Activated naive CD8-positive, alpha-beta T cell (primary cell): Measurements from ENCODE around the gene GPHN.

Source experiments
- H3K27ac Mint-ChIP-seq: one replicate; pipeline ENCODE4 v1.8.0; 2021; ENCODE audit warnings: mixed read lengths
- H3K27me3 Mint-ChIP-seq: one replicate; pipeline ENCODE4 v1.8.0; 2021; ENCODE audit warnings: mixed read lengths
- H3K36me3 Mint-ChIP-seq: one replicate; pipeline ENCODE4 v1.8.0; 2021; ENCODE audit warnings: mixed read lengths
- H3K4me1 Mint-ChIP-seq: one replicate; pipeline ENCODE4 v1.8.0; 2021; ENCODE audit warnings: low read depth, mixed read lengths
- H3K4me3 Mint-ChIP-seq: one replicate; pipeline ENCODE4 v1.8.0; 2021; ENCODE audit warnings: mild to moderate bottlenecking, mixed read lengths
- H3K9me3 Mint-ChIP-seq: one replicate; pipeline ENCODE4 v1.8.0; 2021; ENCODE audit warnings: low read depth, mixed read lengths

The GPHN gene

DNA sequence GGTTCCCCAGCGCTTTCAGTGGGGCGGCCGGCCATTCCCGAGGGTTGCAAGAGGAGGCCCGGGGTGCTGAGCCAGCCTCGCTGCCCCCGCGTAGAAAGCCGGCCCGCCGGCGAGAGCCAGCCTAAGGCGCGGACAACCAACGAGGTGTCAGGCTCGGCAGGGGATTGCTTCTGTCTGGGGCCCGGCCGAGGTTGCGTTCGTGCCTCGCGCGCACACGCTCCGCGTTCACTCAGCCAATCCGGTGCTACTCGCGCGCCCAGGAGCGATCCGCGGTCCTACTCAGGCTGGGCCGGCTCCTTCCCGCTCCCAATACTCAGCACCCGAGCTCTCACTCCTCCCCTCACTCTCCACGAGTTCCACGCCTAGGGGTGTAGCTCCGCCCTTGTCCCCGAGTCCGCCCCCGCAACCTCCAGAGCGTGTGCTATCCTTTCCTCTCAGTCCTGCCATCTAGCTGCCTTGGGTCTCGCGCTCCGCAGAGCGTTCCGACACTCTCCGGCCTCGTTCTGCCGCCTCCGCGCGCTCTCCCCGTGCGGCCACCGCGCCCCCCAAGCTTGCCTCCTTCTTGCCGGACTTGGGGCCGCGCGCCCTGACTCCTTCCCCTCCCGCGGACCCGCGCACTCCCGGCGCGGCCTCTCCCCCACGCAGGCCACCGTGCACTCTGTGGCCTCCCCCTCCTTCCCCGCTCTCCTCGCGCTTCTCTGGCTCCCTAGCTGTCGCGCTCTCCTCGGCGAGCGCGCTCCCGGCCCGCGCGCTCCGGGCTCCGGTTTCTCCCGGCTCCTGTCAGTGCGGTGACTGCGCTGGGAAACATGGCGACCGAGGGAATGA lies at the start of gene GPHN:
Gene GPHN, plus strand, starts transcription at position 426 of the 825 bp plus-strand sequence.
- Mint-ChIP-seq H3K4me3 (peak within 1 kb of the TSS; percentile 95), H3K9me3 (no peaks in the 10 kb centered on the region), H3K27me3 (peaks cover 1% of the 10 kb centered on the region), H3K4me1 (peaks cover 39% of the 10 kb centered on the region), H3K27ac (peak within 1 kb of the TSS; percentile 93), H3K36me3 (peaks cover 1% of the 10 kb centered on the region)

DNA sequence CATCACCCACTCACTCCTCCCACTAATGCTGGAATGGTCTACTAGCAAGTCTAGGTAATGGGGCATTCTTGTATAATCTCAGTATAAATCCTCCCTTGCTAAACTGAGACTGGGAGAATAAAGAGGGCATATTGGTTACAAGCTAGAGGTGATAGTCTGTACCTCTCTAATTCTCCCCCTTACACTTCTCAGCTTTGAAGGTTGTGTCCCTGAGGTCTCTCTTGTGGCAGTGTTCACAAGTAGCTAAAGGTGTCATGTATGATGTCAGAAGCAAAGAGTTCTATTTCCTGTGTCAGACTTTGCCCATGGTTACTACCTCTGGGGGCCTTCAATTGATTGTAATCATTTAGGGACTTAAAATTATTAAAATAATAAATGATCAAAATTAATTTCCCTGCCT lies 48.3 kb upstream of the GPHN start:
- no peak overlapping the region for H3K27ac Mint-ChIP-seq
- H3K4me3 Mint-ChIP-seq: no peak overlapping the region
- H3K4me1 Mint-ChIP-seq: no peaks in the 10 kb centered on the region
- peaks cover 18% of the 10 kb centered on the region for H3K36me3 Mint-ChIP-seq
- H3K9me3 Mint-ChIP-seq: peaks cover 7% of the 10 kb centered on the region
- H3K27me3 Mint-ChIP-seq: no peaks in the 10 kb centered on the region

DNA sequence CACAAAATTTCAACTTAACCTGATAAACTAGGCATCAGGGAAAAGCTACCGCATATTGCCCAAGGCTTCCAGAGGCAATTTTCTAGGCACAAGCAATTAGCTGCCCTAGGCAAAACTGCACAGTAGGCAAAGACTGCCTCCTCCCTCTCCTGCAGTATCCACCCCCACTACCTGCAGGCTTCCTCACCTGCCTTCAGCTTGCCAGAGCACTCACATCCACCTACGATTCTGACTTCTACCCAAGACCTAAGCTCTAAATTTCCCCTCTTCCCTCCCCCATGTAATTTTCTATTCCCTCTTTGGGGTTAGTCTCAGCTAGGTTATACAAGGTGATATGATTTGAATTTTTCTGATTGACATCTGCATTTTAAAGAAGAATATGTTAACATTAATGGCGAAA lies 43.7 kb upstream of the GPHN start:
- Mint-ChIP-seq H3K9me3 (no peaks in the 10 kb centered on the region), H3K4me3 (no peak overlapping the region), H3K27ac (no peak overlapping the region), H3K36me3 (peaks cover 3% of the 10 kb centered on the region), H3K27me3 (no peaks in the 10 kb centered on the region), H3K4me1 (no peaks in the 10 kb centered on the region)

GRCh38 chr14:66468778-66469367 lies 39.1 kb upstream of the GPHN start:
- H3K27ac Mint-ChIP-seq: no peak overlapping the region
- H3K27me3 Mint-ChIP-seq: no peaks in the 10 kb centered on the region
- no peaks in the 10 kb centered on the region for H3K4me1 Mint-ChIP-seq
- no peak overlapping the region for H3K4me3 Mint-ChIP-seq
- H3K9me3 Mint-ChIP-seq: peaks cover 17% of the 10 kb centered on the region
- peaks cover 19% of the 10 kb centered on the region for H3K36me3 Mint-ChIP-seq

DNA sequence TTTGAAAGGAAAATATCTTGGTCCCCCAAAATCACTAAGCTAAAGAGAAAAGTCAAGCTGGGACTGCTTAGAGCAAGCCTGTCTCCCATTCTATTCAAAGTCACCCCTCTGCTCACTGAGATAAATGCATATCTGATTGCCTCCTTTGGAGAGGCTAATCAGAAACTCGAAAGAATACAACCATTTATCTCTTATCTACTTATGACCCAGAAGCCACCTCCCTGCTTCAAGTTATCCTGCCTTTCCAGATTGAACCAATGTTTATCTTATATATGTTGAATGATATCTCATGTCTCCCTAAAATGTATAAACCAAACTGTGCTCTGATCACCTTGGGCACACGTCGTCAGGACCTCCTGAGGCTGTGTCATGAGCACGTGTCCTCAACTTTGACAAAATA lies 36.4 kb upstream of the GPHN start:
- Mint-ChIP-seq H3K4me1 (no peaks in the 10 kb centered on the region), H3K27ac (no peak overlapping the region), H3K9me3 (peaks cover 17% of the 10 kb centered on the region), H3K36me3 (peaks cover 19% of the 10 kb centered on the region), H3K4me3 (no peak overlapping the region), H3K27me3 (no peaks in the 10 kb centered on the region)

DNA sequence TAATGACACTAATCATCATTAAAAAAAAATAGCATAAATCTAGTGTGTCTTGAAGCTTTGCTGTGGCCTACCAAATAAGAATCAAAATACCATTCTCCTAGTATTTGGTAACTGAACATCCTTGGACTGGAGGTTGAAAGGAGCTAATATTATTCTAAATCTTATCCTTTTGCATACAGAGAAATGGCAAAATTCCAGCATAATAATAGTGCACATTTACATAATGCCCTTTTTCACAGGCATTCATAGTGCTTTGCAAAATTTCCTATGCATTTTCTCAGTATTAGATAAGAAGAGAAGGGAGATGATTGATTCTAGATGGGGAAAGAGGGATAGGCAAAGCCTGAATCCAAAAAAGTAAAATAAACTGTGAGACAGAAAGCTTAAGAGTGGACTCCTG lies 35.7 kb upstream of the GPHN start:
- H3K4me3 Mint-ChIP-seq: no peak overlapping the region
- no peaks in the 10 kb centered on the region for H3K27me3 Mint-ChIP-seq
- H3K27ac Mint-ChIP-seq: no peak overlapping the region
- peaks cover 17% of the 10 kb centered on the region for H3K9me3 Mint-ChIP-seq
- H3K4me1 Mint-ChIP-seq: no peaks in the 10 kb centered on the region
- H3K36me3 Mint-ChIP-seq: peaks cover 19% of the 10 kb centered on the region

DNA sequence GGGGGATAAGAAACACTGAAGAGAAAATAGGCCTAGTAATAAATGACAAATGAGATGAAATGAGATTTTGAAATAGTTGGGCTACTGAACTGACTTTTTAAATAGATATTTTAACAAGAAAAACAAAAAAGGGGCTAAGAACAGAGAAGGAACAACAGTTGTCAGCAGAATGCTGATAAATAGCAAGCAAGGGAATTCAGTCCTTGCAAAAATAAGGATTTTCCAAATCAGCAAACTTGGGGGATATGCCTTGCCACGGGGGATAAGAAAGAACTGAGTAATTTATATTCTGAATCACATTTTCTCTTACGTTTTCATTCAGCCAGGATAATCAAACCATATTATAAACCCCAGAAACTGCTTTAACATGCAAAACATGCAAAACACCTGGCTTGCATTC lies 34.7 kb upstream of the GPHN start:
- Mint-ChIP-seq H3K4me1 (no peaks in the 10 kb centered on the region), H3K4me3 (no peak overlapping the region), H3K9me3 (peaks cover 17% of the 10 kb centered on the region), H3K27ac (no peak overlapping the region), H3K36me3 (peaks cover 19% of the 10 kb centered on the region), H3K27me3 (no peaks in the 10 kb centered on the region)

DNA sequence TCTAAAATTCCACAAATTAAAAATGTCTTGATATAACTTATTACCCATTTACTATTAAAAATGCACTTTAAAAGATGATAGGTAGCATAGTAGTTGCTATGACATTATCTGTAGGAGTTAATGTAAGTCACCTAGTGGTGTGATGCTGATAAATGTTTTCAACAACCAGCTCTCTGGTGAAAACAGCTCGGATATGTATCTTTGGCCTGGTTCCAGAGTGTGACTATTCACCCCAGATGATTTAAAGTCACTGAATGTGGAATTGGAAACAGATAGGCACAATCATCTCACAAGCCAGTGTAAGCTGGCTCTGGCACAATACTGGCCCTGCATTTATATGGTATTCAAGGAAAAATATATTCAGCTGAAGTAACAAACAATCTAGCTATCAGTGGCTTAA lies 31.0 kb upstream of the GPHN start:
- H3K36me3 Mint-ChIP-seq: peaks cover 14% of the 10 kb centered on the region
- peaks cover 6% of the 10 kb centered on the region for H3K9me3 Mint-ChIP-seq
- no peaks in the 10 kb centered on the region for H3K4me1 Mint-ChIP-seq
- H3K27ac Mint-ChIP-seq: no peak overlapping the region
- H3K27me3 Mint-ChIP-seq: no peaks in the 10 kb centered on the region
- no peak overlapping the region for H3K4me3 Mint-ChIP-seq

DNA sequence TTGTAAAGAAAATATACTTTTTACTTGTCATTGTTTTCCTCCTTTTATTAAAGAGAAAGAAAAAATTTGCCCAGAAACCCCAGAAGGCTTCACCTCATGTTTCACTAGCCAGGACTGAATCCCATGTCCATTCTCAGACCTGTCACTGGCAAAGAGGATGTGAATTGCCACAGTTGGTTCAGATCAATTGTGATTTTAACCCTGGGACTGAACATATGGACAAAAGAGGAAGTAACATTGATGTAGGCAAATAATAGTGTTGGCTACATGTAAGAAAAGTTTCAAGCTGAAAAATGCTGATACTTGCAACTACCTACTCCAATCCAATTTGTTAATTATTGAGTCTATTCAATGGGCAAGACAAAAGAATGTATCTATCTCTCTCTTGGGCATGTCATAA lies 30.4 kb upstream of the GPHN start:
- peaks cover 6% of the 10 kb centered on the region for H3K9me3 Mint-ChIP-seq
- H3K36me3 Mint-ChIP-seq: peaks cover 8% of the 10 kb centered on the region
- H3K27ac Mint-ChIP-seq: no peak overlapping the region
- H3K27me3 Mint-ChIP-seq: no peaks in the 10 kb centered on the region
- H3K4me1 Mint-ChIP-seq: no peaks in the 10 kb centered on the region
- no peak overlapping the region for H3K4me3 Mint-ChIP-seq

DNA sequence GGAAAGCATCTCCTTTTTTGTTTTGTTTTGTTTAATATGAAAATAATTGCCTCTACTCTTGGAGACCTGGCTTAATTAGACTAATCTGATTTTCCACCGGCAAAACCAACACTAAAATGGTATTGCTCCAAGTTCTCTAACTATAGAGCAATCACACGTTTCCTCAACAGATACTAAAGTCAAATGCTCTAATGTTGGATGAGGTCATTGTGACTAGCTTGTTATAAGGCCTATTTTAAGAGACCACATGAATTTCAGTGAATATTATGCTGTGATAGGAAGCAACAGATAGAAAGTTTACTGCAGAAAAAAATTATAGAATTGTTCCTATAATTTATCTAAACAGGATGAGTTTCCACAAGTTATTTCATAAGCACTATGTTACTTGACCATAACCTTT lies 25.1 kb upstream of the GPHN start:
- Mint-ChIP-seq H3K4me3 (no peak overlapping the region), H3K27ac (no peak overlapping the region), H3K9me3 (no peaks in the 10 kb centered on the region), H3K4me1 (no peaks in the 10 kb centered on the region), H3K27me3 (no peaks in the 10 kb centered on the region), H3K36me3 (peaks cover 7% of the 10 kb centered on the region)

GRCh38 chr14:66483322-66483721 lies 24.6 kb upstream of the GPHN start:
- no peaks in the 10 kb centered on the region for H3K9me3 Mint-ChIP-seq
- peaks cover 7% of the 10 kb centered on the region for H3K36me3 Mint-ChIP-seq
- no peaks in the 10 kb centered on the region for H3K4me1 Mint-ChIP-seq
- H3K27ac Mint-ChIP-seq: no peak overlapping the region
- H3K27me3 Mint-ChIP-seq: no peaks in the 10 kb centered on the region
- no peak overlapping the region for H3K4me3 Mint-ChIP-seq

GRCh38 chr14:66485029-66485428 lies 22.9 kb upstream of the GPHN start:
- Mint-ChIP-seq H3K4me3 (no peak overlapping the region), H3K36me3 (peaks cover 7% of the 10 kb centered on the region), H3K27me3 (no peaks in the 10 kb centered on the region), H3K27ac (no peak overlapping the region), H3K4me1 (no peaks in the 10 kb centered on the region), H3K9me3 (no peaks in the 10 kb centered on the region)

DNA sequence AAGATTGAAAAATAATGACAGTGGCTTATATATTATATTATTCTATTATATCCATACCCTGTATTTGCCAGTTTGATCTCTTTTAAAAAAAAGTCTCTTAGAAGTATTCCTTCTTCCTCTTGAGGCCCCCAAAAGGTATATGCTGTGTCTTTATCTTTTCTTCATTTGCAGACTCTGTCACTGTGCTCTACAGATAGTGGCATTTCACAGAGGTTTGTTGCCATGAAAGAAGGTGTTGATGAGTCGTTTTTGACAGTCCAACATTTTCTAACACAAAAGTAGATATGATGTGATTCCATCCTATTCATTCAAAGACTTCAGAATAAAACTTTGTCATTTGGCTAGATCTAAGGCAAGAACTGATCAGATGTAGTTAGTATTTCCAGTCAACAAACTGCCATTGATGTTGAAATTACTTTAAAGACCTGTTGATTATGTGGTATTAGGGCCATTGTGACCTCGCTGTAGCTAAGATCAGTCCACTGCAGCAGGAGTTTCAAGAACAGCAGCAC lies 22.0 kb upstream of the GPHN start, which contains the start of gene CCDC196:
Gene CCDC196, plus strand, starts transcription at position 462 of the 512 bp plus-strand sequence. CDS start 132 bp downstream, outside the sequence.
- H3K36me3 Mint-ChIP-seq: peaks cover 7% of the 10 kb centered on the region
- H3K4me1 Mint-ChIP-seq: no peaks in the 10 kb centered on the region
- H3K27me3 Mint-ChIP-seq: no peaks in the 10 kb centered on the region
- H3K9me3 Mint-ChIP-seq: no peaks in the 10 kb centered on the region
- H3K27ac Mint-ChIP-seq: no peak within 1 kb of the TSS
- no peak within 1 kb of the TSS for H3K4me3 Mint-ChIP-seq

GRCh38 chr14:66487164-66487563 lies 20.8 kb upstream of the GPHN start:
- no peak overlapping the region for H3K4me3 Mint-ChIP-seq
- no peaks in the 10 kb centered on the region for H3K27me3 Mint-ChIP-seq
- peaks cover 7% of the 10 kb centered on the region for H3K36me3 Mint-ChIP-seq
- H3K4me1 Mint-ChIP-seq: no peaks in the 10 kb centered on the region
- no peaks in the 10 kb centered on the region for H3K9me3 Mint-ChIP-seq
- no peak overlapping the region for H3K27ac Mint-ChIP-seq
